WTC11 (cell line): ENCODE data around the gene RBM47.

ENCODE experiments used
- AFF4 ChIP-seq: sonication (generic); formaldehyde crosslinking; IDR thresholded peaks from 2 replicates; pipeline ENCODE4 v1.8.1; 2023; ENCODE audit warnings: mild to moderate bottlenecking, missing genetic modification reagents, borderline replicate concordance
- CTCF ChIP-seq: fragments of 200-600 bp; IDR thresholded peaks from 2 replicates; pipeline ENCODE4 v1.8.0; 2022; ENCODE audit warnings: antibody characterized with exemption
- E2F5 ChIP-seq: sonication (generic); formaldehyde crosslinking; IDR thresholded peaks from 2 replicates; pipeline ENCODE4 v1.8.1; 2022; ENCODE audit warnings: mild to moderate bottlenecking, moderate library complexity, missing genetic modification reagents
- MXD4 ChIP-seq: fragments of 250-450 bp; sonication (Bioruptor Pico); IDR thresholded peaks from 2 replicates; pipeline ENCODE4 v1.8.0; 2021; ENCODE audit warnings: mild to moderate bottlenecking, moderate library complexity, borderline replicate concordance
- MYBL2 ChIP-seq: sonication (generic); formaldehyde crosslinking; IDR thresholded peaks from 2 replicates; pipeline ENCODE4 v1.8.1; 2023; ENCODE audit warnings: mild to moderate bottlenecking, moderate library complexity, missing genetic modification reagents
- NR2C2 ChIP-seq: sonication (generic); formaldehyde crosslinking; IDR thresholded peaks from 2 replicates; pipeline ENCODE4 v1.8.0; 2022; ENCODE audit warnings: mild to moderate bottlenecking, missing genetic modification reagents
- PRRX2 ChIP-seq: fragments of 250-450 bp; sonication (Bioruptor Pico); IDR thresholded peaks from 2 replicates; pipeline ENCODE4 v1.8.0; 2021; ENCODE audit warnings: mild to moderate bottlenecking
- ZBTB43 ChIP-seq: sonication (generic); formaldehyde crosslinking; IDR thresholded peaks from 2 replicates; pipeline ENCODE4 v1.8.1; 2023; ENCODE audit warnings: mild to moderate bottlenecking, missing genetic modification reagents
- ZNF532 ChIP-seq: fragments of 250-450 bp; sonication (Bioruptor Pico); IDR thresholded peaks from 2 replicates; pipeline ENCODE4 v1.9.0; 2021; ENCODE audit warnings: mild to moderate bottlenecking, borderline replicate concordance
- TF ChIP-seq, protein P1 (sequence below): sonication (generic); formaldehyde crosslinking; IDR thresholded peaks from 2 replicates; pipeline ENCODE4 v1.8.1; 2023; ENCODE audit warnings: mild to moderate bottlenecking, missing genetic modification reagents, moderate library complexity
- TF ChIP-seq, protein P2 (sequence below): sonication (generic); formaldehyde crosslinking; IDR thresholded peaks from 2 replicates; pipeline ENCODE4 v1.8.1; 2022; ENCODE audit warnings: mild to moderate bottlenecking, missing genetic modification reagents, moderate library complexity, borderline replicate concordance

- TF ChIP-seq PRRX2 (CRISPR knock-in tag): no peak
- no peak for TF ChIP-seq AFF4 (CRISPR knock-in tag)
- TF ChIP-seq CTCF: no peak
- TF ChIP-seq, protein P1, sequence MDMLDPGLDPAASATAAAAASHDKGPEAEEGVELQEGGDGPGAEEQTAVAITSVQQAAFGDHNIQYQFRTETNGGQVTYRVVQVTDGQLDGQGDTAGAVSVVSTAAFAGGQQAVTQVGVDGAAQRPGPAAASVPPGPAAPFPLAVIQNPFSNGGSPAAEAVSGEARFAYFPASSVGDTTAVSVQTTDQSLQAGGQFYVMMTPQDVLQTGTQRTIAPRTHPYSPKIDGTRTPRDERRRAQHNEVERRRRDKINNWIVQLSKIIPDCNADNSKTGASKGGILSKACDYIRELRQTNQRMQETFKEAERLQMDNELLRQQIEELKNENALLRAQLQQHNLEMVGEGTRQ (CRISPR knock-in tag): no peak
- no peak for TF ChIP-seq E2F5 (CRISPR knock-in tag)
- TF ChIP-seq MYBL2 (CRISPR knock-in tag): no peak
- TF ChIP-seq MXD4 (CRISPR knock-in tag): no peak
- TF ChIP-seq NR2C2: no peak
- TF ChIP-seq, protein P2, sequence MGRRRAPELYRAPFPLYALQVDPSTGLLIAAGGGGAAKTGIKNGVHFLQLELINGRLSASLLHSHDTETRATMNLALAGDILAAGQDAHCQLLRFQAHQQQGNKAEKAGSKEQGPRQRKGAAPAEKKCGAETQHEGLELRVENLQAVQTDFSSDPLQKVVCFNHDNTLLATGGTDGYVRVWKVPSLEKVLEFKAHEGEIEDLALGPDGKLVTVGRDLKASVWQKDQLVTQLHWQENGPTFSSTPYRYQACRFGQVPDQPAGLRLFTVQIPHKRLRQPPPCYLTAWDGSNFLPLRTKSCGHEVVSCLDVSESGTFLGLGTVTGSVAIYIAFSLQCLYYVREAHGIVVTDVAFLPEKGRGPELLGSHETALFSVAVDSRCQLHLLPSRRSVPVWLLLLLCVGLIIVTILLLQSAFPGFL (CRISPR knock-in tag): no peak
- no peak for TF ChIP-seq ZNF532
- TF ChIP-seq ZBTB43 (CRISPR knock-in tag): no peak
These were observed 154.1 kb downstream of the RBM47 start for GRCh38 chr4:40475609-40476008.
